Mucosa of stomach (tissue), 1 donor: ENCODE data around the gene RNF152.

Source experiments
- H3K27me3 ChIP-seq: one replicate; pipeline ENCODE4 v1.7.0; 2013; ENCODE audit warnings: mild to moderate bottlenecking, low read length; ENCODE audit not compliant: control insufficient read depth, insufficient read depth
- H3K36me3 ChIP-seq: one replicate; pipeline ENCODE4 v1.7.0; 2013; ENCODE audit warnings: low read length; ENCODE audit not compliant: control insufficient read depth, insufficient read depth
- H3K4me1 ChIP-seq: one replicate; pipeline ENCODE4 v1.7.0; 2013; ENCODE audit warnings: mild to moderate bottlenecking, low read length; ENCODE audit not compliant: control insufficient read depth, insufficient read depth
- H3K4me3 ChIP-seq: one replicate; pipeline ENCODE4 v1.7.0; 2013; ENCODE audit warnings: low read length
- H3K9ac ChIP-seq: one replicate; pipeline ENCODE4 v1.7.0; 2013; ENCODE audit warnings: mild to moderate bottlenecking, low read length, moderate library complexity
- H3K9me3 ChIP-seq: one replicate; pipeline ENCODE4 v1.7.0; 2013; ENCODE audit warnings: mild to moderate bottlenecking, low read length, moderate library complexity; ENCODE audit not compliant: control insufficient read depth
- donor health status: Pancreatic carcinoma.

Gene RNF152

DNA sequence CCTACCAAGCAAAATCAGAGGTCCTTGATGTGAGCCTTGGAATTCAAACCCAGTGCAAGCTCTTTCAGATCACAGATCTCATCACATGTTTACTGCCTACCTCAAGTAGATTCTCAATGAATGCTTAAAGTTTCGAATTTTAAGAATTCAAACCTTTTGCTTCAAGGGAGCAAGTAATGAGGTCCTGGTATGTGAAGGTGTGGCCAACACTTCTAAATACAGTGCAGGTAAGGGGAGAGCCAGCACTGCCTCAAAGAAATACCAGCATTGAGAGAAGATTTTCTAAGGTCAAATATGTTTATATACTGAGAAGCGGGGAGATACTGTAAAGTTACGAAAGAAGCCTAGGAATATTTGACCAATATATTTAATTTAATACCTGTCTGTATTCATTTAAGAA, 19.7 kb upstream of the RNF152 start:
- H3K27me3 ChIP-seq = peaks cover 4% of the 10 kb centered on the region
- H3K9ac ChIP-seq = no peak overlapping the region
- no peak overlapping the region for H3K4me3 ChIP-seq
- H3K4me1 ChIP-seq = no peaks in the 10 kb centered on the region
- no peaks in the 10 kb centered on the region for H3K36me3 ChIP-seq
- H3K9me3 ChIP-seq = no peaks in the 10 kb centered on the region

DNA sequence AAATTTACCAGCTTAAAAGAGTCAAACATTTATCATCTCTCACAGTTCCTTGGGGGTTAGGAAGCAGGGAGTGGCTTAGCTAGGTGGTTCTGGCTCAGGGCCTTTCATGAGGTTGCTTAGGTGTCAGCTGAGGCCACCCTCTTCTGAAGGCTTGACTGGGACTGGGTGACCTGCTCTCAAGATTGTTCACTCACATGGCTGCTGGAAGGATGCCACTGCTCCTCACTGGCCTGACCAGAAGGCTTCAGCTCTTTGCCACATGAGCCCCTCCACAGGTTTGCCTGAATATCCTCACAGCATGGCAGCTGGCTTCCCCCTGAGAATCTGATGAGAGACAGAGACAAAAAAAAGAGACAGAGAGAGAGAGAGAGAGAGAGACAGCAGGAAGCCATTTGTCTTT, 17.3 kb upstream of the RNF152 start:
- no peaks in the 10 kb centered on the region for H3K4me1 ChIP-seq
- H3K4me3 ChIP-seq = no peak overlapping the region
- H3K9me3 ChIP-seq = no peaks in the 10 kb centered on the region
- H3K36me3 ChIP-seq = no peaks in the 10 kb centered on the region
- H3K9ac ChIP-seq = no peak overlapping the region
- peaks cover 6% of the 10 kb centered on the region for H3K27me3 ChIP-seq

DNA sequence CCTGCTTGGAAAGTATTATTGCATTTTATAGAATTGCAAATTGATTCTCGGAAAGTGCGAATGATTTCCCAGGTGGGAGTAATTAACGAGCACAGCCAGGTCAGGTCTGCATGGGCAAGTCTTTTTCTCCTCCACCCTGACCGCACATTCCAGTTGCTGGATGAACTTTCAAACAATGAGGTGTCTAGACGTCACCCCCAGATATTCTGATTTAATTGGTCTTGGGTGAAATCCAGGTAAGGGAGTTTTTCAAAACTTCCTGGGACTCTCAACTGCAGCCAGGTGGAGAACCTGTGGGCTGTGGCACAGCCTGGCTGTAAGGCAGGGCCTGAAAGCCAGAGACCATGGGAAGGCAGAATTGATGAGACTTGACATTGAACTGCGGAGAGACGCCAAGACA, 15.9 kb upstream of the RNF152 start:
- H3K9me3 ChIP-seq = no peaks in the 10 kb centered on the region
- no peaks in the 10 kb centered on the region for H3K36me3 ChIP-seq
- no peak overlapping the region for H3K9ac ChIP-seq
- H3K27me3 ChIP-seq = peaks cover 10% of the 10 kb centered on the region
- H3K4me1 ChIP-seq = no peaks in the 10 kb centered on the region
- H3K4me3 ChIP-seq = no peak overlapping the region

DNA sequence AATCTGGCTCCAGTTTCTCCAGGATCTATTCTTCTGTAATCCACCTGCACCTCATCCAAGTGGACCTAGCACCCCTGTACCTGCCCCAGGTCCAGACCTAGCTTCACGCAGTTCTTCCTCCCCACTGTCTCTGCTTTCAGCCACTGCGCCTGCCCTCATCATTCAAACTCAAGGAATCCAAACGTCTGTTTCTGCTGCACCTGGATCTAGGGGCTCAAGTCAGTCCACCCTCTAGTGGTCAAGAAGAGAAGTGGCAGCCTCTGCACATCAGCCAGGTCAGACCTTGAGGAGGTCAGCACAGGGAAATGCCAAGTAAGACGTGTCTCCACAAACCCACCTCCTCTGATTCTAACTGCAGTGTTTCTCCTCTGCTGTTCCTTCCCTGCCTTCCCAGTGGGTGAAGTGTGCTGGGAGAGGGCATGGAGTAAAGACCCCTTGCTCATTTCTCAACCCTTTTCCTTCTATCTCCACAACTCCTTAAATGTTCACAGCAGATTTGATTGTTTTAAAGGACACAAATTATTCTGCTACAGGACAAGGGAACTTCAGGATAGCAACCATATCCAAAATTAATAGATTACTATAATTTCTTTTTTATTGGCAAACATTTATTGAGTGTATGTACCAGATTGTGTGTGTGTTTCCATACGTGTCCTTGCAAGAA, 8.6 kb upstream of the RNF152 start:
- H3K4me3 ChIP-seq = no peak overlapping the region
- H3K4me1 ChIP-seq = no peaks in the 10 kb centered on the region
- no peak overlapping the region for H3K9ac ChIP-seq
- no peaks in the 10 kb centered on the region for H3K36me3 ChIP-seq
- no peaks in the 10 kb centered on the region for H3K9me3 ChIP-seq
- H3K27me3 ChIP-seq = peaks cover 13% of the 10 kb centered on the region

DNA sequence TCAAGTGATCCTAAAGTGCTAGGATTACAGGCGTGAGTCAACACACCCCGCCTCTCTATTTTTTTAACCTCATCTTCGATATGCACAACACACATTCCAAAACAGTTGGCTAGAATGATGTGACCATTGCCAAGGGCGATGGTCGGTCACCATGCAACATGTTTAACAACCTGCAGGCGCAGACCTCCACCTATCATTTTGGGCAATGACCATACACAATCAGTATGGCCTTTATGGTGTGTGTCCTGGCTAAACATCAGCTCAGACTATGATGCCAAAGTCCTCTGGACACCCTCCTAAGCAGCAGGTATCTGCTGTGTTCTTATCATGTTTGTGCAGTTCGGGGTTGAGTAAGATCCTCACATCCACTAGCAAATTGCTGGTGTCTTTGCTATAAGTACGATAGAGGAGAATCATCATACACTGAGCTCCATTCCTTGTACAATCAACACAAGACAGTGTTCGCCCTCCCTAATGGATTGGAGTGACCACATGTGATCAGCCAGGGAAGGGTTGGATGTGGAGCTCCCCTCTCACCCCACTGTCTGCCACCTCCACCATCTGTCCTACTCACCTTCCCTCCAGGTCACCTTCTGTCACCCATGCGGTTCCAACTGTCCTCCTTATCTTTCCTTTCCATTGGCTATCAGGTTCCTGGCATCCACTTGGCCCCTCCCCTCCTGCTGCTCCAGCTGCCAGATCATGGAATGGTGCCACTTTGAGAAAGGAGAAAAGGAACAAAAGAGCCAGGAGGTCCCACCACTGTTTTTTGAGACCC, 7.9 kb upstream of the RNF152 start:
- H3K36me3 ChIP-seq = no peaks in the 10 kb centered on the region
- H3K4me3 ChIP-seq = no peak overlapping the region
- no peak overlapping the region for H3K9ac ChIP-seq
- H3K4me1 ChIP-seq = no peaks in the 10 kb centered on the region
- H3K9me3 ChIP-seq = no peaks in the 10 kb centered on the region
- H3K27me3 ChIP-seq = peaks cover 13% of the 10 kb centered on the region

DNA sequence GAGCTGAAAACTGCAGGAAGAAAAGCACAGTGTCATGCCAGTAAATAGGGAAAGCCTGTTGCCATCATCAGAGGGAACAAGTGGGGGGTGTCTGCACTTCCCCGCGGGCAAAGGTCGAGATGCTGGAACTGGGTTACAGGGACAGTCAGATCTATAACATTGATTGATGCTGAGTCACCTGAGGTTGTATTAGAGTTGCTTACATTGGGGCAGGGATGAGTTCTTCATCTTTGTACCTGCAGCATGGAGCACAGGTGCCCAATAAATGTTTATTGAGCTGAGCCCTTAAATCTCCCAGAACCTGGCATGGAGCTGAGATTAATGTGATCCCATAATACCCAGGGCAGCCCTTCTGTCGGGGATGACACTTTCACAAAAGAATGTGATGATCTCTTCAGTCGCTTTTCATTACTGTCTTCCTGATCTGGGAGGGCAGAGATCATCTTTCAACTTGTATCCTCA, 5.9 kb upstream of the RNF152 start:
- no peak overlapping the region for H3K9ac ChIP-seq
- H3K9me3 ChIP-seq = no peaks in the 10 kb centered on the region
- H3K4me3 ChIP-seq = no peak overlapping the region
- peaks cover 5% of the 10 kb centered on the region for H3K4me1 ChIP-seq
- peaks cover 21% of the 10 kb centered on the region for H3K27me3 ChIP-seq
- H3K36me3 ChIP-seq = no peaks in the 10 kb centered on the region

DNA sequence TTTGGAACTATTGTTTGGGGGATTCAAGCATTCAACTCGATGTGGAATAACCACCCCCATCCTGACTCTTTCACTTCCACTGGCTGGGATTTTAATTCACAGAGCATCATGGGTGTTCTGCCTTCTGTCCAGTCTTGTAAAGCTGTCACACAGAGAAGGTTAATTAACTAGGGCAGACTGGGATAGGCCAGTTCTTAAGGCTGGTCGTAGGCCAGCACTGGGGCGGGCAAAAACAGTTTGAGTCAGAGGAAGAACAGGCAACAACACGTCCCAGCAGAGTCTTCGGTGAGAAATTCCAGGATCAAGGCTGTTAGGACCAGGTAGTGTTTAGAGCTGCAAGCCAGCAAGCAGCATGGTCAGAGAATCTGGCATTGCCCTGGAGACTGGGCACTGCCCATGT, 4.0 kb upstream of the RNF152 start:
- no peaks in the 10 kb centered on the region for H3K36me3 ChIP-seq
- H3K9ac ChIP-seq = no peak overlapping the region
- H3K4me3 ChIP-seq = no peak overlapping the region
- H3K27me3 ChIP-seq = peaks cover 34% of the 10 kb centered on the region
- H3K9me3 ChIP-seq = no peaks in the 10 kb centered on the region
- peaks cover 18% of the 10 kb centered on the region for H3K4me1 ChIP-seq

DNA sequence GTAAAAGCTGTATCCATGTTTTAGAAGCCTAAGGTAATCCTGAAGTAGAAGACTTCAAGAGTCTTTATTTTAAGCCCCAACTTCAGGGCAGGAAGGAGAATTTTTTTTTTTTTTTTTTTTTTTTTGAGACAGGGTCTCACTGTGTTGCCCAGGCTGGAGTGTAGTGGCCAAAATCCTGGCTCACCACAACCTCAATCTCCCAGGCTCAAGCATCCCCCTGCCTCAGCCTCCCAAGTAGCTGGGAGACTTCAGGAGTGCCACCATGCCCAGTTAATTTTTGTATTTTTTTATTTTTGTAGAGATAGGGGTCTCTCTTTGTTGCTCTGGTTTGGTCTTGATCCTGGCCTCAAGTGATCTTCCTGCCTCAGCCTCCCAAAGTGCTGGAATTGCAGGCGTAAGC, 3.3 kb upstream of the RNF152 start:
- Histone ChIP-seq H3K4me1 (peaks cover 18% of the 10 kb centered on the region), H3K36me3 (no peaks in the 10 kb centered on the region), H3K4me3 (no peak overlapping the region), H3K27me3 (peaks cover 33% of the 10 kb centered on the region), H3K9ac (no peak overlapping the region), H3K9me3 (no peaks in the 10 kb centered on the region)

DNA sequence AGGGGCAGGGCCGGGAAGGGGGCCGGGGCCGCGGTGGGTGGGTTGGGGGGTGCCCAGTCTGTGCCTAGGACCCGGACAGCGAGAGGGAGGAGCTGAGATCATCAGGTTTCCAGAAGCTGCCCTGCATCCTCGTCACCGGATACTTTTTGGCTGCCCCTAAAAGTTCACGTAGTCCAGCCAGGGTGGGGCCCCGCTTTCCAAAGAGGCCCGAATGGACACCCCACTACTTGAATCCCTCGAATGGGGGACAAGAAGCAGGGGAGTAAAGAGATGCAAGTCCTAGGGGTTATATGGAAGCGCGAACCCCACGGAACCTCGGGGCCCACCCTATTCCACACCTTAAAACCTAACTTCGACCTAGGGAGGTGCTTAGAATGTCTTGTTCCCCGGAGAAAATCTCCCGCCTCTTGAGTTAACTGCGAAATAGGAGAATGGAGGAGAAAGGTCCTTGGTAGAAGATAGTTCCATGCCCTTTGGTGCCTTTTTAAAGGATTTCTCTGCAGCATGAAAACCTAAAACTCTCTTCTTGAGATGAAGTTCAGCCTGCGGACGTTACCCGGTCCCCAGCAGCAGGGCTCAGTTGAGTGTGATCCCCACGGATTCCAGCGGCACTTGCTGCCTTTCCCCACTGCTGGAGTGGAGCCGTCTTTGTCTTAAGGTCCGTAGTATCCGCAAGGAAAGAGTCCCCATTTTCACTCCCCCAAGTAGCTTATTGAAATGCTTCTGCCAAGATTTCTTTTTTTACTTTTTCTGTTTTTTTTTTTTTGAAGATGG, 2.1 kb upstream of the RNF152 start:
- no peak overlapping the region for H3K9ac ChIP-seq
- peaks cover 18% of the 10 kb centered on the region for H3K4me1 ChIP-seq
- H3K27me3 ChIP-seq = peaks cover 41% of the 10 kb centered on the region
- no peak overlapping the region for H3K4me3 ChIP-seq
- H3K9me3 ChIP-seq = no peaks in the 10 kb centered on the region
- H3K36me3 ChIP-seq = no peaks in the 10 kb centered on the region

DNA sequence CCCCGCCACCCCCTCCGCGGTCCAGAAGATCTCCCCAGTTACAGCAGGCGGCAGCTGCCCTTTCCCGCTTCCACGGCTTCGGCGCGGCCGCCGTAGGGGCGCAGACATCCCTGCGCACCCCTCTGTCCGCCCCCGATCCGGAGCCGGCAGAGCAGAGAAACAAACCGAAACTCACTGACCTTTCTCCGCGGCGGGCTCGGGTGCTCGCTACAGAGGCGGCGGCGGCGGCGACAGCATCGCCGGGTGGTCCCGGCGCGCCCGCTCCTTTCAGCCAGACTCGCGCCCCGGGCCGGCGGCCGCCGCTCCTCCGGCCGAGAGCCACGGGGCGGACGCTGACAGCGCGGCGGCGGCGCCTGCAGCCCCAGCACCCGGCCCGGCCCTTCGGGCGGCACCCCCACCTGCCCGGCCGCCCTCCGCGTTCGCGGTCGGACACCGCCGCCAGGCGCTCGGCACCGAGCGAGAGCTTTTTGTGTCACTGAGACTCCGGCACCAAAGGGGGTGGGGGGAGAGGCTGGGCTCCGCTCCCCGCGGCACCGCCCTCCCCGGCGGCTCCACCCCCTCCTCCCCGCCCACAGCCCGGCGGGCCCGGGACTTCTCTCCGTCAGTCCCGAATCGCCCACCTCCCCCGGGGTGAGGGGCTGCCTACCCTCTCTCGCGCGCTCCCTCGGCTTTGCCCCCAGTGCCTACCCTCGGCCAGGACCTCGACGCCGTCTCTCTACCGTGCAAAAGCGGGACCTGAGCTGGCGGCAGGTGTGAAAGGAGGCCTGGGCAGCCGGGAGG, 1.4 kb upstream of the RNF152 start:
- H3K4me3 ChIP-seq = no peak overlapping the region
- H3K27me3 ChIP-seq = peaks cover 42% of the 10 kb centered on the region
- H3K9ac ChIP-seq = peak overlapping the region; percentile 38
- no peaks in the 10 kb centered on the region for H3K36me3 ChIP-seq
- H3K9me3 ChIP-seq = no peaks in the 10 kb centered on the region
- peaks cover 18% of the 10 kb centered on the region for H3K4me1 ChIP-seq

DNA sequence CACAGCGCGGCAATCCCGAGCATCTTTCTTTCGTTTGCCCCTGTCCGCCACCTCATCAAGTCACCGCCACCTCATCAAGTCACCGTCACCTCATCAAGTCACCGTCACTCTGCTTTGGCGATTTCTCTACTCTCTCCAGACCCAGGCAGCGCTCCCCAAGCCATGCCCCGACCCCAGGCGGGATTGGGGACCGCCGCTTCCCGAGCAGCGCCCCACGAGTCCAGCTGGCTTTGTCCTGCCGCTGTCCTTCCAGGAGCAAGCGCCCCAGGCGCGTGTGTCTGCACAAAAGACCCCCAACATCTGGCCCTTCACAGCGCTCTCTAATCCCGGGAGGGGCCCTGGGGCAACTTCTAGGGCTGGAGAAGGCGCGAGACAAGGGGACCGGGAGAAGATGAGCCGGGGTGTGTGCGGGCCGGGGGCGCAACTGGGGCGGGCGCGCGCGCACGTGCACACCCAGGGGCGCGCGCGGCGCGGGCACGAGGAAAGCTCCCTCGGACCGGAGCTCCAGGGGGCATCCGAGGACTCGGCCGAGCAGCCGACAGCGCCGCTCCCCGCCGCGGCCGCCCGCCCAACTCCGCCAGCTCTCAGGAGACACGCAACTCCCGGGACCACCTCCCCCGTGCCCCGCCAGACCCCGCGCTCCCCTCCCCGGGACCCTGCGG, 633 bp upstream of the RNF152 start:
- H3K9me3 ChIP-seq = no peaks in the 10 kb centered on the region
- H3K4me3 ChIP-seq = peak overlapping the region; percentile 87
- no peaks in the 10 kb centered on the region for H3K36me3 ChIP-seq
- peak overlapping the region; percentile 38 for H3K9ac ChIP-seq
- peaks cover 42% of the 10 kb centered on the region for H3K27me3 ChIP-seq
- H3K4me1 ChIP-seq = peaks cover 18% of the 10 kb centered on the region
